Tibial nerve (tissue), 4 donors: ENCODE results near the gene MAP2K6. TPM values are rescaled to one million over a fixed set of nuclear protein-coding genes. Genes with fewer than 3 reads are reported as not detected.

Experiments
- DNase-seq, 2 donors: peaks; one replicate each; pipeline ENCODE4 v3.0.0-alpha.2; 2019; ENCODE audit warnings: low spot score in 2 of 2
- H3K27ac ChIP-seq, 4 donors: fragments of 200-600 bp; sonication (generic) in 3 of 4; one replicate each; pipeline ENCODE4 v1.5.1; 2017 to 2019; ENCODE audit warnings: mild to moderate bottlenecking in 1 of 4
- H3K27me3 ChIP-seq, 2 donors: fragments of 200-600 bp; sonication (generic) in 1 of 2; one replicate each; pipeline versions ENCODE4 v1.5.1 to v1.6.0; 2017 to 2019
- H3K36me3 ChIP-seq, 3 donors: fragments of 200-600 bp; sonication (generic); one replicate each; pipeline ENCODE4 v1.5.1; 2018 to 2019
- H3K4me1 ChIP-seq, 4 donors: fragments of 200-600 bp; sonication (generic) in 3 of 4; one replicate each; pipeline ENCODE4 v1.5.1; 2017 to 2019
- H3K4me3 ChIP-seq, 4 donors: fragments of 200-600 bp; sonication (generic) in 3 of 4; one replicate each; pipeline ENCODE4 v1.5.1; 2017 to 2019; ENCODE audit warnings: mild to moderate bottlenecking in 1 of 4, moderate library complexity in 1 of 4
- H3K9me3 ChIP-seq, 4 donors: fragments of 200-600 bp; sonication (generic) in 3 of 4; one replicate each; pipeline ENCODE4 v1.5.1; 2017 to 2019
- EP300 ChIP-seq, 2 donors: sonication (generic); formaldehyde crosslinking; IDR thresholded peaks; one replicate each; pipeline ENCODE4 v1.6.1; 2017; ENCODE audit warnings: antibody characterized with exemption in 2 of 2, mild to moderate bottlenecking in 1 of 2
- POLR2A ChIP-seq, 2 donors: fragments of 450-650 bp; IDR thresholded peaks; one replicate each; pipeline ENCODE4 v1.6.1; 2017; ENCODE audit warnings: antibody characterized with exemption in 2 of 2, mild to moderate bottlenecking in 2 of 2, moderate library complexity in 2 of 2
- WGBS, 2 donors: methylation state at CpG; one replicate each; pipeline ENCODE4 v1.1.5; 2018; 5-methylcytosine and 5-hydroxymethylcytosine counted together
- total RNA-seq, 4 donors: library from RNA; depleted of rRNA; stranded (reverse); fragments of >200 nt; gene quantifications; one replicate each; pipeline ENCODE4 v1.1.0, GENCODE V29; 2016
- TF ChIP-seq, protein P1 (sequence below), 5 experiments: fragments of 200-600 bp in 3 of 5; fragments of 450-650 bp in 2 of 5; sonication (generic) in 3 of 5; IDR thresholded peaks; one replicate each; pipeline ENCODE4 v1.5.1; 2016 to 2019; ENCODE audit warnings: antibody characterized with exemption in 5 of 5, mild to moderate bottlenecking in 3 of 5, moderate library complexity in 2 of 5

The MAP2K6 gene
- total RNA-seq, 4 donors from 2014 or later: 9.8 to 30.3 (median 22.8) TPM

DNA sequence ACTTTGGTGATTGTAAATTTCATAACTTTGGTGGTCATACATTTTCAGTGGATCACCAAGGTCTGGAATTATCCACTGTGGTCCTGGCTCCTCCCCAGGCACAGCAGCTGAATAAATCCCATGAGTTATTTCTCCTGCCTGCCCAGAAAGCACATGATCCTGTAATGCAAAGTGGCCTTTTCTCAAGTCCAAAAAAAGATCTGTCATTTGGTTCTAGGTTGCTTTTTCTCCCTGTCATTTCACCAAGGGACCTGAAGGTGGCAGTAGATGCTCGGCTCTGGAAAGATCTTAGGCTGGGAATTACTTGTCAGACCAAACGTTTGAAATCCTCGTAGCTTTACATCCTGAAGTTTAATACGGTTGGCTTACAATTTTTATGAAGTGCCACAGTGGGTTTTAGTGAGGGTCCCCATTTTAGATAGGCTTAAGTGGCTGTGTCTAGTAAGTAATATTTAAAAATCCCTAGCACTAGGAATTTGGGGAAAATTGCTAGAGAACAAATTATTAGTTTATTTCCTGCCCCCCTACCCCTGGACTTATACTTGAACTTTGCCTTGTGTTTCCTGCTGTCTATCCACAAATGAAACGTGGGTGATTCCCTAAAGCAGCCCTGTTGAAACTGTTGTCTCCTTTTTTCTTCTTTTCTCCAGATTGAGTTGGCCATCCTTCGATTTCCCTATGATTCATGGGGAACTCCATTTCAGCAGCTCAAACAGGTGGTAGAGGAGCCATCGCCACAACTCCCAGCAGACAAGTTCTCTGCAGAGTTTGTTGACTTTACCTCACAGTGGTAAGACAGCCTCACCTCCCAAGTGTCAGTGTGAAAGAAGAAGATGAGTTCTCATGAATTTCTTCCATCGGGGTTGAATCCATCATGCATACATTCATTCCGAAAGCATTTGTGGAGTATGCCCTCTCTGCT is 111.7 kb downstream of the MAP2K6 start:
- 36 to 39% methylated on average over 9 of the region's 9 CpGs for WGBS, 2 donors
- no peak overlapping the region for H3K4me3 ChIP-seq
- H3K36me3 ChIP-seq: peaks cover 0 to 26% (median 2%) of the 10 kb centered on the region in 3 donors
- peak in 1 of 2 donors; percentile 57 for DNase-seq
- TF ChIP-seq EP300 (IDR thresholded peaks at IDR 0.05): peak in 1 of 2 donors; percentile 21
- no peak for TF ChIP-seq POLR2A (IDR thresholded peaks at IDR 0.05)
- TF ChIP-seq, protein P1, sequence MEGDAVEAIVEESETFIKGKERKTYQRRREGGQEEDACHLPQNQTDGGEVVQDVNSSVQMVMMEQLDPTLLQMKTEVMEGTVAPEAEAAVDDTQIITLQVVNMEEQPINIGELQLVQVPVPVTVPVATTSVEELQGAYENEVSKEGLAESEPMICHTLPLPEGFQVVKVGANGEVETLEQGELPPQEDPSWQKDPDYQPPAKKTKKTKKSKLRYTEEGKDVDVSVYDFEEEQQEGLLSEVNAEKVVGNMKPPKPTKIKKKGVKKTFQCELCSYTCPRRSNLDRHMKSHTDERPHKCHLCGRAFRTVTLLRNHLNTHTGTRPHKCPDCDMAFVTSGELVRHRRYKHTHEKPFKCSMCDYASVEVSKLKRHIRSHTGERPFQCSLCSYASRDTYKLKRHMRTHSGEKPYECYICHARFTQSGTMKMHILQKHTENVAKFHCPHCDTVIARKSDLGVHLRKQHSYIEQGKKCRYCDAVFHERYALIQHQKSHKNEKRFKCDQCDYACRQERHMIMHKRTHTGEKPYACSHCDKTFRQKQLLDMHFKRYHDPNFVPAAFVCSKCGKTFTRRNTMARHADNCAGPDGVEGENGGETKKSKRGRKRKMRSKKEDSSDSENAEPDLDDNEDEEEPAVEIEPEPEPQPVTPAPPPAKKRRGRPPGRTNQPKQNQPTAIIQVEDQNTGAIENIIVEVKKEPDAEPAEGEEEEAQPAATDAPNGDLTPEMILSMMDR (IDR thresholded peaks at IDR 0.05): peak; percentile 73 to 87 (median 79)
- no peaks in the 10 kb centered on the region for H3K27me3 ChIP-seq
- no peaks in the 10 kb centered on the region for H3K9me3 ChIP-seq
- H3K4me1 ChIP-seq: peaks cover 0 to 8% (median 0%) of the 10 kb centered on the region in 4 donors
- H3K27ac ChIP-seq: no peak overlapping the region

DNA sequence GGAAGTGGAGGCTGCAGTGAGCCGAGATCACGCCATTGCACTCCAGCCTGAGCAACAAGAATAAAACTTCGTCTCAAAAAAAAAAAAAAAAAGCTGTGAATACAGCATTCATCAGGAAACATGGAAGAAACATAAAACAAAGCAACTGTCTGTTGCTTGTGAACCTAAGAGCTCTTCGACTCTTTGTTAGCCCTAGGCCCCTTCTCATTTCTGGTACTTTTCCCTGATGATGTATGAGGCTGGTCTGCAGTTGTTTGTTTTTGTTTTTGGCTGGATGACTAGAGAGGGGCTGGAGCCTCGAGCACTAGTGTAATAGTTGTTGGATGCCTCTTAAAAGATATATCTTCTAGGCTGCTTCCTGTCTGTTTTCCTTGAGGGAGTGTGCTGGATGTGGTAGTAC is 113.5 kb downstream of the MAP2K6 start:
- Histone ChIP-seq H3K4me1 (peaks cover 0 to 5% (median 0%) of the 10 kb centered on the region in 4 donors), H3K4me3 (no peak overlapping the region), H3K36me3 (peaks cover 0 to 26% (median 2%) of the 10 kb centered on the region in 3 donors), H3K9me3 (no peaks in the 10 kb centered on the region), H3K27me3 (no peaks in the 10 kb centered on the region), H3K27ac (no peak overlapping the region)
- 47 to 60% methylated on average over 5 of the region's 5 CpGs for WGBS, 2 donors
- DNase-seq: no peak
- TF ChIP-seq, protein P1 (IDR thresholded peaks at IDR 0.05): no peak
- TF ChIP-seq EP300 (IDR thresholded peaks at IDR 0.05) (no peak), POLR2A (IDR thresholded peaks at IDR 0.05) (no peak)

DNA sequence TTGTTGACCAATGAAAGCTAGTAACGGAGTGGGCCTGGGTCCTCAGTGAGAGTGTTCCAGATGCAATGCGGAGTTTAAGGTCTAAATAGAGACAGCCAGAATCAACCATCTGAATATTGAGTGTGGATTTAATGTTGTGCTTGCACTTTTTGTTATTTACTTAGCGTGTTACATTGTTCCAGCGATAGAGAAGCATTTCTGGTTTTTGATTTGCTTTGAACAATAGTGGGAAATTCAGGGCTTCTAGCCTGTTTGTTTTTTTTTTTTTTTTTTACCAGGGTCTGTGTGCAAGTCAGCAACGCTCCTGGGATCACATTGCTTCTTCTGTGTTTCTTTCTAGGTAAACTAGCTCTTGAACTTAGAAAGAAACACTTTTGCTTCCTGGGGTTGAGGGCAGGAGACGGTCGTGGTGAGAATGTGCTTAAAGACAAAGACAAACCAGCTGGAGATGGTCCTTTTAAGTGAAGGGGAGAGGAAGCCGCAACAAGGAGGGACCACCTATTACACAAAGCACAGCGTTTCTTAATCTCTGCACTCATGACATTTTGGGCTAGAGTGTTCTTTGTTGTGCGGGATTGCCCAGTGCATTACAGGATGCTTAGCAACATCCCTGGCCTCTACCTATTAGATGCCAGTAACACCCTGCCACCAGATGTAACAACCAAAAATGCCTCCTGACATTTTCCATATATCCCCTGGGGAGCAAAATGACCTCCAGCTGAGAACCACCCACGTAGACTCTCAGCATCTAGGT is 119.2 kb downstream of the MAP2K6 start:
- no peak for DNase-seq
- no peak overlapping the region for H3K27ac ChIP-seq
- peaks cover 0 to 48% (median 0%) of the 10 kb centered on the region in 3 donors for H3K36me3 ChIP-seq
- TF ChIP-seq POLR2A (IDR thresholded peaks at IDR 0.05) (no peak), EP300 (IDR thresholded peaks at IDR 0.05) (no peak)
- TF ChIP-seq, protein P1 (IDR thresholded peaks at IDR 0.05): no peak
- no peaks in the 10 kb centered on the region for H3K4me1 ChIP-seq
- no peaks in the 10 kb centered on the region for H3K9me3 ChIP-seq
- H3K4me3 ChIP-seq: no peak overlapping the region
- 86% methylated on average over 11 of the region's 11 CpGs for WGBS, 2 donors
- no peaks in the 10 kb centered on the region for H3K27me3 ChIP-seq

DNA sequence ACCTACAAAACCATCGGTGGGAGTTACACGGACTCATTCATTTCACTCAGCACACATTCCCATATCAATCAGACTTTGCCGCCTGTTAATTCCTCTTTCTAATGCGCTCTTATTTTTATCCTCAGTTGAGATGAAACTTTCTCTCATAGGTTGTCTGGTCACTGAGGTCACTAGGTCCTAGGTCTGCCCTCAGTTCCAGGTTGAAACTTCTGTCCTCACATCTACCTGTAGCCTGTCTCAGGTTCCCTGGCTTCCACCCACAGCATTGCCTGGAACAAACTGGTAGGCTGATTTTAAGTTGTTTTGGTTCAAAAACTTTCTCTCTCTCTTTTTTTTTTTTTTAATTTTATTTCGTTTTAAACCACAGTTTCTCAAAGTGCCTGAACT is 119.7 kb downstream of the MAP2K6 start:
- DNase-seq: no peak
- H3K27ac ChIP-seq: no peak overlapping the region
- no peak for TF ChIP-seq POLR2A (IDR thresholded peaks at IDR 0.05)
- TF ChIP-seq, protein P1 (IDR thresholded peaks at IDR 0.05): no peak
- no peak for TF ChIP-seq EP300 (IDR thresholded peaks at IDR 0.05)
- H3K27me3 ChIP-seq: no peaks in the 10 kb centered on the region
- H3K9me3 ChIP-seq: no peaks in the 10 kb centered on the region
- WGBS, 2 donors: 87 to 89% methylated on average over 5 of the region's 5 CpGs
- peaks cover 0 to 54% (median 0%) of the 10 kb centered on the region in 3 donors for H3K36me3 ChIP-seq
- H3K4me3 ChIP-seq: no peak overlapping the region
- no peaks in the 10 kb centered on the region for H3K4me1 ChIP-seq
